Esophagus squamous epithelium (tissue), 4 donors: ENCODE data around the gene PCSK4.
"Not testable (repeated sequence)": the region's sequence is repeated elsewhere in the genome, so short reads cannot be mapped to it uniquely, and the experiment has no call there.

Experiments used
- POLR2A ChIP-seq, 4 donors: fragments of 450-650 bp; IDR thresholded peaks; one replicate each; pipeline ENCODE4 v1.6.1; 2017; ENCODE audit warnings: antibody characterized with exemption in 4 of 4, mild to moderate bottlenecking in 4 of 4, moderate library complexity in 3 of 4
- TF ChIP-seq, protein P1 (sequence below), 6 experiments: fragments of 450-650 bp in 4 of 6; fragments of 200-600 bp in 2 of 6; sonication (generic) in 2 of 6; IDR thresholded peaks; one replicate each; pipeline ENCODE4 v1.5.1; 2016 to 2019; ENCODE audit warnings: antibody characterized with exemption in 6 of 6, mild to moderate bottlenecking in 4 of 6, moderate library complexity in 4 of 6

DNA sequence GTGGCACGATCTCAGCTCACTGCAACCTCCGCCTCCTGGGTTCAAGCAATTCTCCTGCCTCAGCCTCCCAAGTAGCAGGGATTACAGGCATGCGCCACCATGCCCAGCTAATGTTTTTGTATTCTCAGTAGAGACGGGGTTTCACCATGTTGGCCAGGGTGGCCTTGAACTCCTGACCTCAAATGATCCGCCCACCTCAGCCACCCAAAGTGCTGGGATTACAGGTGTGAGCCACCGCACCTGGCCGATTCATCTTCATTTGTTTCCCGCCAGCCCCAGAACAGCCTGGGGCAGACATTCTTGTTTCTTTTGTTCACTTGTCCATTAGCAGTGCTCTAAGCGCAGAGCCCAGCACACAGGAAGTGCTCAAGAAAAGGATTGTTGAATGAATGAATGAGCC, 13.1 kb downstream of the PCSK4 start:
- TF ChIP-seq, protein P1, sequence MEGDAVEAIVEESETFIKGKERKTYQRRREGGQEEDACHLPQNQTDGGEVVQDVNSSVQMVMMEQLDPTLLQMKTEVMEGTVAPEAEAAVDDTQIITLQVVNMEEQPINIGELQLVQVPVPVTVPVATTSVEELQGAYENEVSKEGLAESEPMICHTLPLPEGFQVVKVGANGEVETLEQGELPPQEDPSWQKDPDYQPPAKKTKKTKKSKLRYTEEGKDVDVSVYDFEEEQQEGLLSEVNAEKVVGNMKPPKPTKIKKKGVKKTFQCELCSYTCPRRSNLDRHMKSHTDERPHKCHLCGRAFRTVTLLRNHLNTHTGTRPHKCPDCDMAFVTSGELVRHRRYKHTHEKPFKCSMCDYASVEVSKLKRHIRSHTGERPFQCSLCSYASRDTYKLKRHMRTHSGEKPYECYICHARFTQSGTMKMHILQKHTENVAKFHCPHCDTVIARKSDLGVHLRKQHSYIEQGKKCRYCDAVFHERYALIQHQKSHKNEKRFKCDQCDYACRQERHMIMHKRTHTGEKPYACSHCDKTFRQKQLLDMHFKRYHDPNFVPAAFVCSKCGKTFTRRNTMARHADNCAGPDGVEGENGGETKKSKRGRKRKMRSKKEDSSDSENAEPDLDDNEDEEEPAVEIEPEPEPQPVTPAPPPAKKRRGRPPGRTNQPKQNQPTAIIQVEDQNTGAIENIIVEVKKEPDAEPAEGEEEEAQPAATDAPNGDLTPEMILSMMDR (IDR thresholded peaks at IDR 0.05), result not testable (repeated sequence)
- TF ChIP-seq POLR2A (IDR thresholded peaks at IDR 0.05), result not testable (repeated sequence)
